Ishikawa (cell line): ENCODE results near the gene SUCLG2.

Experiments
- EGR1 ChIP-seq: IDR thresholded peaks from 2 replicates; pipeline ENCODE4 v1.6.1; 2012
- RAD21 ChIP-seq: IDR thresholded peaks from 2 replicates; pipeline ENCODE4 v1.6.1; 2012; ENCODE audit warnings: low read depth
- TAF1 ChIP-seq: IDR thresholded peaks from 2 replicates; pipeline ENCODE4 v1.6.1; 2012; ENCODE audit warnings: low read depth, mild to moderate bottlenecking
- TEAD4 ChIP-seq: IDR thresholded peaks from 2 replicates; pipeline ENCODE4 v1.6.1; 2012
- YY1 ChIP-seq: IDR thresholded peaks from 2 replicates; pipeline ENCODE4 v1.6.1; 2012; ENCODE audit warnings: low read depth
- TF ChIP-seq, protein P1 (sequence below): IDR thresholded peaks from 2 replicates; pipeline ENCODE4 v1.6.1; 2012

- no peak for TF ChIP-seq YY1
- no peak for TF ChIP-seq EGR1
- TF ChIP-seq TAF1, result no peak
- TF ChIP-seq, protein P1, sequence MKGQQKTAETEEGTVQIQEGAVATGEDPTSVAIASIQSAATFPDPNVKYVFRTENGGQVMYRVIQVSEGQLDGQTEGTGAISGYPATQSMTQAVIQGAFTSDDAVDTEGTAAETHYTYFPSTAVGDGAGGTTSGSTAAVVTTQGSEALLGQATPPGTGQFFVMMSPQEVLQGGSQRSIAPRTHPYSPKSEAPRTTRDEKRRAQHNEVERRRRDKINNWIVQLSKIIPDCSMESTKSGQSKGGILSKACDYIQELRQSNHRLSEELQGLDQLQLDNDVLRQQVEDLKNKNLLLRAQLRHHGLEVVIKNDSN, result no peak
- no peak for TF ChIP-seq RAD21
- TF ChIP-seq TEAD4, result no peak
Measured at GRCh38 chr3:67416703-67417102, 237.7 kb downstream of the SUCLG2 start.
